HG03159 (cell line): ENCODE results near the gene NCAPD3.
"Not testable (repeated sequence)": the region's sequence is repeated elsewhere in the genome, so short reads cannot be mapped to it uniquely, and the experiment has no call there.

Experiments used
- ATAC-seq: cut with Tn5 transposase; IDR thresholded peaks from one replicate; pipeline ENCODE4 v1.9.1; 2021; ENCODE audit warnings: mild to moderate bottlenecking, moderate library complexity; ENCODE audit not compliant: unreplicated experiment

NCAPD3 gene

GRCh38 chr11:134139303-134139872 is 84.4 kb downstream of the NCAPD3 start:
- ATAC-seq = no peak

GRCh38 chr11:134138376-134138775 is 85.4 kb downstream of the NCAPD3 start:
- no peak for ATAC-seq

- ATAC-seq = no peak
These were observed 89.6 kb downstream of the NCAPD3 start for GRCh38 chr11:134134167-134134566.

GRCh38 chr11:134132808-134133207 is 91.0 kb downstream of the NCAPD3 start:
- no peak for ATAC-seq

- ATAC-seq = no peak
These were observed 92.0 kb downstream of the NCAPD3 start for GRCh38 chr11:134131628-134132244.

- no peak for ATAC-seq
These were observed 97.4 kb downstream of the NCAPD3 start for GRCh38 chr11:134126217-134126822.

GRCh38 chr11:134125507-134125906 is 98.3 kb downstream of the NCAPD3 start:
- ATAC-seq = no peak

GRCh38 chr11:134124660-134125451 is 98.9 kb downstream of the NCAPD3 start:
- ATAC-seq = no peak

- no peak for ATAC-seq
These were observed 102.7 kb downstream of the NCAPD3 start for GRCh38 chr11:134120921-134121526.

- no peak for ATAC-seq
These were observed 103.5 kb downstream of the NCAPD3 start for GRCh38 chr11:134120143-134120850.

GRCh38 chr11:134119094-134119493 is 104.7 kb downstream of the NCAPD3 start:
- no peak for ATAC-seq

- ATAC-seq = no peak
These were observed 105.8 kb downstream of the NCAPD3 start for GRCh38 chr11:134118006-134118405.

- no peak for ATAC-seq
These were observed 107.6 kb downstream of the NCAPD3 start for GRCh38 chr11:134116210-134116609.

- not testable (repeated sequence) for ATAC-seq
These were observed 110.0 kb downstream of the NCAPD3 start for GRCh38 chr11:134113787-134114186.

GRCh38 chr11:134110252-134110815 is 113.4 kb downstream of the NCAPD3 start:
- no peak for ATAC-seq
